TTC549 (cell line): ENCODE results near the gene ORC3.
"Not testable (repeated sequence)": the region's sequence is repeated elsewhere in the genome, so short reads cannot be mapped to it uniquely, and the experiment has no call there.

Source experiments
- FAIRE-seq: peaks from 2 replicates; lab custom pipeline; 2012; peaks lifted over from hg19 to GRCh38; lab: Jason Lieb, UNC

Gene ORC3

GRCh38 chr6:87661016-87661415 lies 71.1 kb downstream of the ORC3 start:
- no peak for FAIRE-seq

- FAIRE-seq: no peak
Observed at GRCh38 chr6:87661503-87661902, 71.6 kb downstream of the ORC3 start.

- no peak for FAIRE-seq
Observed at GRCh38 chr6:87663434-87663833, 73.5 kb downstream of the ORC3 start.

- FAIRE-seq: no peak
Observed at GRCh38 chr6:87664921-87665485, 75.1 kb downstream of the ORC3 start.

GRCh38 chr6:87667032-87667431 lies 77.1 kb downstream of the ORC3 start:
- no peak for FAIRE-seq

GRCh38 chr6:87668013-87668412 lies 78.1 kb downstream of the ORC3 start:
- no peak for FAIRE-seq

GRCh38 chr6:87669051-87669450 lies 79.1 kb downstream of the ORC3 start:
- no peak for FAIRE-seq

GRCh38 chr6:87670707-87671106 lies 80.8 kb downstream of the ORC3 start:
- FAIRE-seq: no peak

GRCh38 chr6:87671555-87672029 lies 81.7 kb downstream of the ORC3 start:
- no peak for FAIRE-seq

- no peak for FAIRE-seq
Observed at GRCh38 chr6:87672641-87673040, 82.7 kb downstream of the ORC3 start.

GRCh38 chr6:87673237-87673636 lies 83.3 kb downstream of the ORC3 start:
- FAIRE-seq: no peak

GRCh38 chr6:87674290-87674689 lies 84.4 kb downstream of the ORC3 start:
- no peak for FAIRE-seq

GRCh38 chr6:87675004-87675681 lies 85.2 kb downstream of the ORC3 start:
- no peak for FAIRE-seq

GRCh38 chr6:87682310-87682709 lies 92.4 kb downstream of the ORC3 start:
- no peak for FAIRE-seq

GRCh38 chr6:87683890-87684289 lies 94.0 kb downstream of the ORC3 start:
- no peak for FAIRE-seq

GRCh38 chr6:87684895-87685654 lies 95.1 kb downstream of the ORC3 start:
- no peak for FAIRE-seq

- not testable (repeated sequence) for FAIRE-seq
Observed at GRCh38 chr6:87686636-87687205, 96.8 kb downstream of the ORC3 start.

GRCh38 chr6:87687296-87687695 lies 97.4 kb downstream of the ORC3 start:
- FAIRE-seq: no peak

GRCh38 chr6:87687893-87688292 lies 98.0 kb downstream of the ORC3 start:
- FAIRE-seq: not testable (repeated sequence)

GRCh38 chr6:87690441-87690840 lies 100.5 kb downstream of the ORC3 start:
- no peak for FAIRE-seq

- FAIRE-seq: no peak
Observed at GRCh38 chr6:87692086-87692485, 102.2 kb downstream of the ORC3 start.

GRCh38 chr6:87696817-87697216 lies 106.9 kb downstream of the ORC3 start:
- not testable (repeated sequence) for FAIRE-seq
